Right lobe of liver (tissue), 6 donors: Measurements from ENCODE around the gene CTBP1. TPM values are rescaled to one million over a fixed set of nuclear protein-coding genes. Genes with fewer than 3 reads are reported as not detected.

ENCODE experiments used
- ATAC-seq, 4 donors: fragments of 200-7000 bp; cut with Tn5 transposase; one replicate each; pipeline ENCODE4 v1.9.1; 2020; ENCODE audit warnings: mild to moderate bottlenecking in 4 of 4, moderate library complexity in 4 of 4
- DNase-seq, 3 donors: peaks; one replicate each; pipeline ENCODE4 v3.0.0-alpha.2; 2020
- H3K27ac ChIP-seq, 3 donors: fragments of 200-600 bp; one replicate each; pipeline ENCODE4 v1.8.0; 2022
- H3K27me3 ChIP-seq, 2 donors: fragments of 200-600 bp; one replicate each; pipeline ENCODE4 v1.8.0; 2022
- H3K36me3 ChIP-seq, 4 donors: fragments of 200-600 bp; sonication (generic) in 1 of 4; one replicate each; pipeline versions ENCODE4 v1.5.1 to v1.8.0; 2017 to 2022; ENCODE audit warnings: control low read depth in 1 of 4
- H3K4me1 ChIP-seq, 4 donors: fragments of 200-600 bp; sonication (generic) in 1 of 4; one replicate each; pipeline versions ENCODE4 v1.5.1 to v1.8.0; 2017 to 2022; ENCODE audit warnings: control low read depth in 1 of 4
- H3K4me3 ChIP-seq, 3 donors: fragments of 200-600 bp; one replicate each; pipeline ENCODE4 v1.8.0; 2022
- H3K9me3 ChIP-seq, 4 donors: fragments of 200-600 bp; sonication (generic) in 1 of 4; one replicate each; pipeline versions ENCODE4 v1.5.1 to v1.8.0; 2017 to 2022; ENCODE audit warnings: control low read depth in 1 of 4
- POLR2A ChIP-seq: fragments of 450-650 bp; IDR thresholded peaks from one replicate; pipeline ENCODE4 v1.6.1; 2017; ENCODE audit warnings: antibody characterized with exemption, mild to moderate bottlenecking
- WGBS: methylation state at CpG from one replicate; pipeline ENCODE4 v1.1.6; 2018; ENCODE audit warnings: low coverage, low lambda C conversion rate; ENCODE audit not compliant: insufficient coverage; ENCODE audit errors: missing lambda C conversion rate; 5-methylcytosine and 5-hydroxymethylcytosine counted together
- intact Hi-C, 2 donors: fragments of 100-400 bp; cut with DNase I; formaldehyde crosslinking; loops; one replicate each; pipeline versions ENCODE4 v1.11.2 to v1.14.1; 2022
- total RNA-seq, 6 experiments: library from RNA; depleted of rRNA in 2 of 6; stranded (reverse); fragments of >200 nt in 2 of 6; fragmentation: NEBNext Ultra II Directional in 3 of 6; extraction: Animal tissue kit (Norgen Biotek cat#: 25700) in 3 of 6; gene quantifications; one replicate each; pipeline versions ENCODE4 v1.1.0 to v1.2.4, GENCODE V29; 2016 to 2023
- TF ChIP-seq, protein P1 (sequence below), 4 donors: fragments of 200-600 bp in 3 of 4; fragments of 450-650 bp in 1 of 4; IDR thresholded peaks; one replicate each; pipeline versions ENCODE4 v1.5.1 to v1.8.0; 2016 to 2022; ENCODE audit warnings: antibody characterized with exemption in 4 of 4, mild to moderate bottlenecking in 2 of 4
- donor health status: DM: no; HTN: yes; CAD: no.
- donor health status: DM: no; HTN: no; CAD: no.
- donor health status: DM: no; HTN: no; CAD: no.
- donor health status: DM: no; HTN: yes; CAD: no.
- donor health status: DM: no; HTN: yes; CAD: no.

Gene CTBP1
- total RNA-seq, 6 experiments from 2014 or later, result 74.8 to 85.5 (median 79.4) TPM

DNA sequence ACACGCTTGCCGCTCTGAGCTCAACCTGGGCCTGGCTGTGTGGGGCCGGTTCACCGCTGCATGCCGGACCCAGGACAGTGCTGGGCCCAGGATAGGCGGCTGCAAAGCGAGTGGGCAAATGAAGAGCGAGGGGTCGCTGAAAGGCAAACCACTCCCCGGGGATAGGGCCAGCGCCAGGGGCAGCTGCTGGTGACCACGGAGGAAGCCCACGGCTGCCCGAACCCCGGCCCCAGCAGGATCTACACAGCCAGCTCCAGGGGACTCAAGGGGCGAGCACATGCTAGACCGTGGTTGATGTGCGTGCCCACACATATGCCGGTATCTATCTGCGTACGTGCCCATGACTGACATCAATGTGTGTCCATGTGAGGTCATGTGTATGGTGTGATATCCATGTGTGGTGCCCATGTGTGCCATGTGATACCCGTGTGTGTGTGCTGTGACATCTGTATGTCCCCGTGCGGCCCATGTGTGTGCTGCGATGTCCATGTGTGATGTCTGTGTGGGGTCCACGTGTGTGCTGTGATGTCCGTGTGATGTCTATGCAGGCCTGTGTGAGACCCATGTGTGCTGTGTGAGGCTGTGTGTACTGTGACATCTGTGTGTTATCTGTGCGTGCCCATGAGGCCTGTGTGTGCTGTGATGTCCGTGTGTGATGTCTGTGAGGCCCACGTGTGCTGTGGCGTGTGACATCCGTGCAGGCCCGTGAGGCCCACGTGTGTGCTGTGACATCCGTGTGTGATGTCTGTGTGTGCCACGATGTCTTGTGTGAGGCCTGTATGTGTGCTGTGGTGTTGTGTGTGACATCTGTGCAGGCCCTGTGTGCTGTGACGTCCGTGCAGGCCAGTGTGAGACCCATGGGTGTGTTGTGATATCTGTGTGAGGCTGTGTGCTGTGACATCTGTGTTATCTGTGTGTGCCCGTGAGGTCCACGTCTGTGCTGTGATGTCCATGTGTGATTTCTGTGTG lies 24.8 kb downstream of the CTBP1 start:
- H3K9me3 ChIP-seq, result no peaks in the 10 kb centered on the region
- no CpG with 5 or more reads among the region's 40 CpGs for WGBS
- no peak overlapping the region for H3K4me3 ChIP-seq
- ATAC-seq (no peak), DNase-seq (no peak)
- H3K27me3 ChIP-seq, result no peaks in the 10 kb centered on the region
- H3K4me1 ChIP-seq, result no peaks in the 10 kb centered on the region
- peaks cover 0 to 40% (median 16%) of the 10 kb centered on the region in 4 donors for H3K36me3 ChIP-seq
- TF ChIP-seq, protein P1, sequence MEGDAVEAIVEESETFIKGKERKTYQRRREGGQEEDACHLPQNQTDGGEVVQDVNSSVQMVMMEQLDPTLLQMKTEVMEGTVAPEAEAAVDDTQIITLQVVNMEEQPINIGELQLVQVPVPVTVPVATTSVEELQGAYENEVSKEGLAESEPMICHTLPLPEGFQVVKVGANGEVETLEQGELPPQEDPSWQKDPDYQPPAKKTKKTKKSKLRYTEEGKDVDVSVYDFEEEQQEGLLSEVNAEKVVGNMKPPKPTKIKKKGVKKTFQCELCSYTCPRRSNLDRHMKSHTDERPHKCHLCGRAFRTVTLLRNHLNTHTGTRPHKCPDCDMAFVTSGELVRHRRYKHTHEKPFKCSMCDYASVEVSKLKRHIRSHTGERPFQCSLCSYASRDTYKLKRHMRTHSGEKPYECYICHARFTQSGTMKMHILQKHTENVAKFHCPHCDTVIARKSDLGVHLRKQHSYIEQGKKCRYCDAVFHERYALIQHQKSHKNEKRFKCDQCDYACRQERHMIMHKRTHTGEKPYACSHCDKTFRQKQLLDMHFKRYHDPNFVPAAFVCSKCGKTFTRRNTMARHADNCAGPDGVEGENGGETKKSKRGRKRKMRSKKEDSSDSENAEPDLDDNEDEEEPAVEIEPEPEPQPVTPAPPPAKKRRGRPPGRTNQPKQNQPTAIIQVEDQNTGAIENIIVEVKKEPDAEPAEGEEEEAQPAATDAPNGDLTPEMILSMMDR (IDR thresholded peaks at IDR 0.05), result no peak
- TF ChIP-seq POLR2A, result no peak
- H3K27ac ChIP-seq, result no peak overlapping the region
- intact Hi-C loops, result loop anchor here in 1 of 2 donors (10.0 kb wide), 1 partner anchor 199 kb away; no protein-coding TSS in a partner anchor

DNA sequence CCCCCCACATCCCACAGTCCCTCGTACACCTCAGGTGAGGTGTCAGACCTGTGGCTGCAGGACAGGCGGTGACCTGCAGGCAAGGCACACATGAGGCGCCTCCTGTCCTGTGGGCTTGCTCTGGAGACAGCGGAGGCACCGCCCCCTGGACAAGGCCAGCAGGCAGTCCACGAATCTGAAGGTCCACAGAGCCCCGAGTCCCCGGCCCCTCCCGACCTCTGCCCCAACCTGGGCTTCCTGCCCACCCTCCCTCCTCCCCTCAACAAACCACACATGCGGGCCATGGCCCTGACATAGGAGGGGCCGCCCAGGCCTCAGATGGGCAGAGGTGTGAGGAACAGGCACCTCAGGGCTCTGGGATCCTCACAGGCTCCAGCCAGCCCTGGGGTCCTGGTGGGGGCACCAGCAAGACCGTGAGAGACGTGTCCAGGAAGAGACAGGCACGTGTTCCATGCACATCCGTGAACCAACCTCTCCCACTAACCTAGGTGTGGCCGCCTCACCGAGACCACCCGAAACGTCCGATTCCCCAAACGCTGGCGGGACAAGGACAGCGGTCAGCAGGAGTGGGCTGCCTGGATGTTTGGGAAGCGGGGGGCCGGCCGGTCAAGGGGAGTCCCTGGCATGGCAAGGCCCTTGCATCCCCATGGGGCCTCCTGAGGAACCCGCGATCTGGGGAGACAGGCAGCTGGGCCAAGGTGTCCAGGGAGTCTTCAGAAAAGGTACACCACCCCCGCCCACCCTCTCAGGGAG lies 25.8 kb downstream of the CTBP1 start:
- Histone ChIP-seq H3K36me3 (peaks cover 0 to 40% (median 16%) of the 10 kb centered on the region in 4 donors), H3K27ac (no peak overlapping the region), H3K4me3 (no peak overlapping the region), H3K9me3 (no peaks in the 10 kb centered on the region), H3K4me1 (no peaks in the 10 kb centered on the region), H3K27me3 (no peaks in the 10 kb centered on the region)
- ATAC-seq (no peak), DNase-seq (no peak)
- no peak for TF ChIP-seq POLR2A
- TF ChIP-seq, protein P1 (IDR thresholded peaks at IDR 0.05), result no peak
- intact Hi-C loops, result loop anchor here in 1 of 2 donors (10.0 kb wide), 1 partner anchor 198 kb away; no protein-coding TSS in a partner anchor
- WGBS, result no CpG with 5 or more reads among the region's 29 CpGs

DNA sequence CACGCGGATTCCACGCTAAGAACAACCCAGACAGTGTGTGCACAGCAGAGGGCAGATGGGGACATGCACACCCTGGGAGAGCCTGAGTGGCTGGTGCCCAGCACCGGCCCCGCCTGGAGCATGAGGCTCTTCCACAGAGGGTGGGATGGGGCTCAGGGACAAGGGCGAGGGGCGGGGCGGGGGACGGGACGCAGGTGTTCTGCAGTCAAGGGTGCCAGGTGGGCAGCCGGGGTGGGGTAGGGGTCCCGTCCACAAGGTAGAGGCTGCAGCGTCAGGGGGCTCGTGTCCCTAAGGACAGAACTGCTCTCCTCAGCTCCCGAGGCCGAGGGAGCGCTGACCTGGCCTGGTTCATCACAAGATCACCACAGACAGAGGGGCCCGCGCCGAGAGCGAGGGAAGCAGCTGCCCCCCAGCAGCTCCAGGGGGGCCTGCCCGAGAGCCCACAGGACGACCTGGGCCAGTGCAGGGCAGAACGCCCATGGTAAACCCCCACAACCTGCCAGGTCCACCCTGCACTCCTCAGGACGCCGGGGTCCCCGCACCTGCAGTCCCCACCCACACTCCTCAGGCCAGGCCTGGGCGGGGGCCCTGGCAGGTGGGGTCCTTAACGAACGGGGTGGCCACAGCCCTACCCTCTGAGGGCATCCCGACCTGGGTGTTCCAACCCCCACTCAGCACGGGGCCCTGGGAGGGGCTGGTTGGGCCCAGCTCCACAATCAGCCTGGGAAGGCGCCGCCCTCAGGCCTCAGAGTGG lies 26.7 kb downstream of the CTBP1 start:
- 95% methylated on average over 4 of the region's 34 CpGs for WGBS
- no peaks in the 10 kb centered on the region for H3K9me3 ChIP-seq

More for the DNA sequence above, 26.7 kb downstream of the CTBP1 start:
- ATAC-seq (no peak), DNase-seq (no peak)
- H3K4me1 ChIP-seq, result no peaks in the 10 kb centered on the region
- TF ChIP-seq POLR2A, result no peak
- TF ChIP-seq, protein P1 (IDR thresholded peaks at IDR 0.05), result no peak
- H3K27ac ChIP-seq, result no peak overlapping the region
- H3K36me3 ChIP-seq, result peaks cover 0 to 40% (median 16%) of the 10 kb centered on the region in 4 donors
- no peak overlapping the region for H3K4me3 ChIP-seq
- intact Hi-C loops, result loop anchor here in 1 of 2 donors (10.0 kb wide), 1 partner anchor 197 kb away; no protein-coding TSS in a partner anchor
- no peaks in the 10 kb centered on the region for H3K27me3 ChIP-seq
